ENCODE data around the gene TNFSF13.
"Not testable (repeated sequence)": the region's sequence is repeated elsewhere in the genome, so short reads cannot be mapped to it uniquely, and the experiment has no call there.

TNFSF13 gene

DNA sequence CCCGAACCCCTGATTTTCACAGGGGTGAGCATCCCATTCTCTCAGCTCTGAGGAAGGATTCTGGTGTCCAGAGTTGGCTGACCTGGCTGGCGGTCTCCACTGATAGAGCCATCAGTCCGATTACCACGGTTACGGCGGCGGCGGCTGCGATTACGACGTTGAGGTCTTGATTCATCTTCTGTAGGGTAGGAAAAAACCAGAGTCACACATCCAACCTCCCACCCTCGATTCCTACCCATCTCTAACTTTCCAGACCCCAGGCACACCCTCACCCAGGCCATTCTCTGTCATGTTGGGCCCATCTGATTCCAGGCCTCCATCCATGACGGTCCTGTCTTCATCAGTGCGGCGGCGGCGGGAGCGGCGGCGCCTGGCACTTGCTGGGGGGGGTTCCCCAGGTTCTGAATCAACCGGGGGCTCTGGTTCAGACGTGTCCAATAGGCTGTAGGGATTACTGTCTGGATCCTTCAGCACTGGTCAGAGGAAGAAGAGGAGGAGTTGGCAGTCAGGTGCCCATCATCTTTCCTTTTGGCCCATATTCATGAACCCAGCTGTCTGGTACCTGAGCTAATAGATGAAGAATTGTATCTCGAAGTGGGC, 34.0 kb downstream of the TNFSF13 start:
- DNase-seq = no peak

DNA sequence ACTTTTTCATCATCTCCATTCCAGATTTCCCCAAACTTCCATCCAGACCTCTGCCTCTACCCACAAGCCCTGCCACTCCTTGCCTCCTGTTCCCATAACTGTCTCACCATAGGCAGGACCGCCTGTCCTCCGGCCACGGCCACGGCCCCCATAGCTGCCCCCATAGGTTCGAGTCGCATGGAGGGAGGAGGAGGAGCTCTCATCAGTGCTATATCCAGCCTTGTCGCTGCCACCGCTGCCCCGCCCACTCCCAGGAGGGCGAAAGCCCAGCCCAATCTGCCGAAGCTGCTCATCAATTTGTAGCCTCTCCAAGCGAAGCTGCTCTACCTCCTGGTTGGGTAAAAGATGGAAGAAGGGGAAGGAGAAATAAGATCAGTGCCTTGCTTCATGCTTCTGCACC, 34.7 kb downstream of the TNFSF13 start:
- no peak for DNase-seq

DNA sequence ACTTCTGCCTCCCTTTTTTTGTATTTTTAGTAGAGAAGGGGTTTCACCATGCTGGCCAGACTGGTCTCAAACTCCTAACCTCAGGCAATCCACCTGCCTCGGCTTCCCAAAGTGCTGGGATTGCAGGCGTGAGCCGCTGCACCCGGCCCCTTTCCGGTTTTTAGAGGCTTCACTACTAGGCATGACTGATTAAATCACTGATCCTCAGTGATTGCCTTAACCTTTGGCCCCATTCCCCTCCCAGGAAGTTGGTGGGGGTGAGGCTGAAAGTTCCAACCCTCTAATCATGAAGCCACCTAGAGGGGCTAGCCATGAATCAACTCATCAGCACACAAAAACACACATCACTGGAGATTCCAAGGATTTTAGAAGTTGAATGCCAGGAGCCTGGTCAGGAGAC, 39.0 kb downstream of the TNFSF13 start:
- DNase-seq = not testable (repeated sequence)

DNA sequence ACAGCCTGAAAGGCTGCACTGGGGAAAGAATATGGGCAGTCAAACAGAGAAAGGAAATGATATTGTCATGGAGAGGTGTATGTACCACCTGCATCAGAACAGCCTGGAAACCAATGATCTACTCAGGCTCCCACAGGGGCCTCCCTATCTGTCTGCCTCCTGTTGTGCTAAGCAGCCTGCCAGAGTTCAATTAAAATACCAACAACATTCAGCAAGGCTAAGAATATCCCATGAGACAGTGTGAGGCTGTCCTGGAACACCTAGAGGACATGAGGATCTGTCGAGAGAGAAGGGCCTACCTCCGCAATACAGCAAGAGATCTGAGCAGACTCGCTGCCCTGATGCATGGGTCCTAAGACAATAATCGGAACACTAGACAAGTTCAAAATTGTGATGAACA, 47.7 kb downstream of the TNFSF13 start:
- DNase-seq = no peak

DNA sequence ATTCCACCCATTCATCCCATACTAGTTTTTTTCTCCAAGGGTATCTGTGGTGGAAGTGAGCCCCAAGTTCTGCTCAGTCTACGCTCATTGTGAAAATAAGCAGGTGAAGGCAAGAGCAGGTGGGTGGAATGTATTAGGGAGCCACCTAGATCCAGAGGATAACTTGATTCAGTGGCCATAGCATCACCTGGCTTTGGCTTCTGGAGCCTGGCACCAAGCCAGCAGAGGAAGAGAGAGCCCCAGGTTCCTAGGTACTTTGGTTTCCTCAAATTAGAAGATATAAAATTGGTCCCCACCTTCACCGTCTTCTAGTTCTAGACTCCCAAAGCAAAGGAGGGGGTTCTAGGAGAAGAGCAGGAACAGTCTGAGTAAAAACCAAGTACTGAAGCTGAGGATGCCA, 52.1 kb downstream of the TNFSF13 start:
- DNase-seq = no peak
